GM12878 (cell line): ENCODE data around the gene TBC1D19. TPM values are rescaled to one million over a fixed set of nuclear protein-coding genes. Genes with fewer than 3 reads are reported as not detected.
"Not testable (repeated sequence)": the region's sequence is repeated elsewhere in the genome, so short reads cannot be mapped to it uniquely, and the experiment has no call there.

Source experiments
- ATAC-seq: fragments of 200-7000 bp; cut with Tn5 transposase; 3 replicates; pipeline ENCODE4 v1.9.1; 2020; ENCODE audit warnings: mild to moderate bottlenecking, moderate library complexity
- BruUV-seq: library from RNA; stranded (reverse); fragments of 400-500 nt; replicated peaks from 2 replicates; lab custom pipeline; 2021; lab: Mats Ljungman, UMichigan
- CTCF ChIA-PET: fragments of 300-600 bp; sonication (Branson Sonifier 250); formaldehyde crosslinking; extraction: SDS; loops from one replicate; lab custom pipeline; 2021; ENCODE audit warnings: inconsistent platforms; lab: Yijun Ruan, JAX
- POLR2A ChIA-PET: fragments of 350-600 bp; formaldehyde crosslinking; extraction: SDS; loops from one replicate; lab custom pipeline; 2021; ENCODE audit warnings: inconsistent platforms; lab: Charles Lee
- RAD21 ChIA-PET: fragments of 300-600 bp; sonication (Branson Sonifier 250); formaldehyde crosslinking; loops from one replicate; lab custom pipeline; 2023; ENCODE audit warnings: antibody characterized with exemption; ENCODE audit not compliant: unreplicated experiment; lab: Charles Lee
- SMC1A ChIA-PET: fragments of 300-600 bp; sonication (Branson Sonifier 250); formaldehyde crosslinking; loops from one replicate; lab custom pipeline; 2023; ENCODE audit not compliant: unreplicated experiment, uncharacterized antibody; lab: Charles Lee
- DNase-seq: peaks from one replicate; pipeline ENCODE4 v3.0.0-alpha.2; 2011; ENCODE audit warnings: low read depth, low spot score
- FAIRE-seq: peaks from 3 replicates; lab custom pipeline; 2011; peaks lifted over from hg19 to GRCh38; lab: Jason Lieb, UNC
- H2AFZ ChIP-seq: 2 replicates; pipeline ENCODE4 v1.6.0; 2011; ENCODE audit warnings: low read depth, low read length, control low read depth; ENCODE audit not compliant: control insufficient read depth
- H3K27ac ChIP-seq: 2 replicates; pipeline ENCODE4 v1.5.1; 2011; ENCODE audit warnings: control low read depth; ENCODE audit not compliant: control insufficient read depth, insufficient read depth
- H3K27me3 ChIP-seq, 2 experiments: replicated peaks in 1 of 2; 2 replicates each; pipeline versions ENCODE4 v1.6.0 to v1.6.1; 2011; ENCODE audit warnings: low read length in 1 of 2; ENCODE audit not compliant: control insufficient read depth in 2 of 2, insufficient read depth in 2 of 2
- H3K36me3 ChIP-seq, 2 experiments: 2 replicates each; pipeline ENCODE4 v1.5.1; 2011; ENCODE audit warnings: low read length in 1 of 2; ENCODE audit not compliant: control insufficient read depth in 2 of 2, insufficient read depth in 2 of 2
- H3K4me1 ChIP-seq: 2 replicates; pipeline ENCODE4 v1.6.1; 2011; ENCODE audit warnings: mild to moderate bottlenecking, low read length, moderate library complexity, mixed read lengths; ENCODE audit not compliant: control insufficient read depth, insufficient read depth
- H3K4me2 ChIP-seq: 2 replicates; pipeline ENCODE4 v1.6.0; 2011; ENCODE audit warnings: control low read depth; ENCODE audit not compliant: control insufficient read depth, insufficient read depth
- H3K4me3 ChIP-seq: fragments of 200-600 bp; sonication (generic); 2 replicates; pipeline ENCODE4 v1.5.1; 2016
- H3K79me2 ChIP-seq: 2 replicates; pipeline ENCODE4 v1.6.0; 2011; ENCODE audit warnings: low read length; ENCODE audit not compliant: control insufficient read depth, insufficient read depth
- H3K9ac ChIP-seq: 2 replicates; pipeline ENCODE4 v1.8.0; 2011; ENCODE audit warnings: low read length, control low read depth, mixed read lengths; ENCODE audit not compliant: control insufficient read depth, insufficient read depth
- H3K9me3 ChIP-seq: replicated peaks from 3 replicates; pipeline ENCODE4 v1.5.1; 2011; ENCODE audit warnings: mild to moderate bottlenecking, low read length; ENCODE audit not compliant: control insufficient read depth, insufficient read depth
- H4K20me1 ChIP-seq: 2 replicates; pipeline ENCODE4 v1.6.0; 2011; ENCODE audit not compliant: control insufficient read depth, insufficient read depth
- BCL11A ChIP-seq: IDR thresholded peaks from 2 replicates; pipeline ENCODE4 v1.6.1; 2011; ENCODE audit warnings: low read depth, low read length
- IRF4 ChIP-seq: IDR thresholded peaks from 2 replicates; pipeline ENCODE4 v1.6.1; 2011; ENCODE audit warnings: low read depth, low read length
- KAT2A ChIP-seq: conservative IDR thresholded peaks from 2 replicates; pipeline ENCODE4 v1.6.1; 2011; ENCODE audit warnings: low read depth, low read length; ENCODE audit not compliant: control insufficient read depth
- YY1 ChIP-seq: IDR thresholded peaks from 2 replicates; pipeline ENCODE4 v1.6.1; 2011; ENCODE audit warnings: low read depth, mild to moderate bottlenecking, low read length
- WGBS: methylation state at CpG from one replicate; pipeline ENCODE4 v1.1.6; 2016; ENCODE audit warnings: low lambda C conversion rate; ENCODE audit not compliant: insufficient replicate concordance, insufficient coverage; ENCODE audit errors: missing lambda C conversion rate; 5-methylcytosine and 5-hydroxymethylcytosine counted together
- in situ Hi-C: fragments of 300-500 bp; cut with MboI; formaldehyde crosslinking; loops from 9 replicates; pipeline ENCODE4 v1.14.3; 2018; ENCODE audit warnings: mixed read lengths
- intact Hi-C: fragments of 100-400 bp; cut with micrococcal nuclease; formaldehyde crosslinking; loops from one replicate; pipeline ENCODE4 v1.14.2; 2022; ENCODE audit not compliant: unreplicated experiment
- polyA plus RNA-seq, 11 experiments: library from polyadenylated mRNA; depleted of rRNA in 4 of 11; unstranded in 6 of 11; stranded (reverse) in 5 of 11; fragments of >200 nt; fragmentation: Nextera tagmentation in 4 of 11; fragmentation: Illumina TruSeq in 1 of 11; extraction: Ambion mirVana in 4 of 11; extraction: Trizol in 1 of 11; gene quantifications; 1 replicate in 1 of 11; 2 replicates in 10 of 11; pipeline versions ENCODE4 v1.2.1 to v1.2.3, GENCODE V29; 2011 to 2016; ENCODE audit warnings: inconsistent platforms in 2 of 11, missing spikeins in 2 of 11, low read depth in 1 of 11
- total RNA-seq, 4 experiments: library from RNA; depleted of rRNA in 3 of 4; stranded (reverse); fragments of >200 nt in 3 of 4; fragmentation: Illumina TruSeq in 1 of 4; extraction: Trizol in 1 of 4; gene quantifications; 2 replicates each; pipeline versions ENCODE4 v1.2.1 to v1.2.3, GENCODE V29; 2013 to 2021

Gene TBC1D19
- total and polyA plus RNA-seq, 10 of the 15 experiments (the other 5 are each of a cell fraction or from before 2014, with no cell fraction given): 0.29 to 3.9 (median 2.1) TPM

- Histone ChIP-seq H3K4me1 (no peaks in the 10 kb centered on the region), H3K79me2 (no peaks in the 10 kb centered on the region), H3K36me3 (no peaks in the 10 kb centered on the region), H3K9ac (no peak overlapping the region), H3K27me3 (no peaks in the 10 kb centered on the region), H3K4me3 (no peak overlapping the region), H3K4me2 (no peak overlapping the region), H4K20me1 (no peaks in the 10 kb centered on the region), H3K27ac (no peak overlapping the region), H3K9me3 (no peaks in the 10 kb centered on the region; the same call in 2 of the 3 replicates), H2AFZ (no peak overlapping the region)
- BruUV-seq: no TSS peak
- SMC1A ChIA-PET: no interaction called here
- ATAC-seq (no peak), FAIRE-seq (no peak), DNase-seq (no peak)
- RAD21 ChIA-PET: interaction anchor here (0.7 kb wide), 1 partner anchor 464 kb away, joined by 3 read pairs; no protein-coding TSS in a partner anchor
- in situ Hi-C loops: no loop called here
- TF ChIP-seq KAT2A (no peak), BCL11A (no peak), YY1 (no peak), IRF4 (no peak)
- POLR2A ChIA-PET: no interaction called here
- intact Hi-C loops: no loop called here
- 5% methylated on average over 2 of the region's 2 CpGs for WGBS
- CTCF ChIA-PET: no interaction called here
Measured at GRCh38 chr4:26544421-26544820, 39.5 kb upstream of the TBC1D19 start.

GRCh38 chr4:26548379-26548778, 35.5 kb upstream of the TBC1D19 start:
- H3K4me2 ChIP-seq, H2AFZ ChIP-seq, in situ Hi-C loops, H3K4me3 ChIP-seq, RAD21 ChIA-PET, H3K4me1 ChIP-seq, BruUV-seq, DNase-seq, H3K79me2 ChIP-seq, H3K9ac ChIP-seq, H3K27me3 ChIP-seq, FAIRE-seq, H4K20me1 ChIP-seq, intact Hi-C loops, SMC1A ChIA-PET, POLR2A ChIA-PET, H3K27ac ChIP-seq, ATAC-seq, H3K9me3 ChIP-seq, H3K36me3 ChIP-seq: not testable (repeated sequence)
- WGBS: 4% methylated on average over 1 of the region's 1 CpG
- CTCF ChIA-PET: interaction anchor here (1.0 kb wide), 1 partner anchor 15 kb away, joined by 3 read pairs; no protein-coding TSS in a partner anchor
